ENCODE results near the gene MSRB3.

MSRB3 gene

DNA sequence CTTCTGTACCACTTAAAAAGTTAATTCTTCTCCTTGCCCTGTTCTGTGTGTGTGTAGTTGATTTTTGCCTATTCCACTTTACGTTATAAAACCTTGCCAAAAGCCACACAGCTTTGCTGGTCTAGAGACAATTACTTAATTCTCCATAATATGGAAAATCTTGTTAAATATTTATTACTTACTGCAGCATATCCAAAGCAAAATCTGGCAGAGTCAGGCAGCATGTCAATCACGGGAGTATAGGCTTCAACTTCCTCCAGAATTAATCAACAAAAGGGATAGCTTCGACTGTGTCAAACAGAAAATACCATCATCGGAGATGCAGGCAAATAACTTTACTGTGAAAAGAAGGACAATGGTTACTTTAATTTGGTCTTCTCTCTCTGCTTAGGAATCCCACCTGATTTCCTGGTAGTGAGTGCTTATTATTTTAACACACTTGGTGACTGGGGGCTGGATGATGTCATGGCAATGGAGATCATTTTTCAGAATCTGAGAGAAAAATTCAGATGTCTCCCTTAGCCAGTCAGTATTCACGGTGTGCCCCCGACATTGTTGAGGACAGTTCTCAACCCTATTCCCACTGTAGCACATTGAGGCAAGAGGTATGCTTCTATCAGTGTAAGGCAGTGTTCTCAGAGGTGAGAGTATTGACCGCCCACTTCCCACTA is 3.7 kb upstream of the MSRB3 start:
- Histone ChIP-seq H3K79me2 (ENCODE audit: insufficient read depth, low read depth) (no peaks in the 10 kb centered on the region), H3K4me3 (IDR thresholded peaks at IDR 0.05; ENCODE audit: insufficient read depth, low read depth, low read length) (no peak overlapping the region), H3K27ac (no peak overlapping the region), H4K20me1 (ENCODE audit: insufficient read depth) (no peaks in the 10 kb centered on the region), H2AFZ (ENCODE audit: low read depth) (no peak overlapping the region), H3K4me1 (ENCODE audit: low read depth, poor library complexity, severe bottlenecking) (peaks cover 5% of the 10 kb centered on the region), H3K27me3 (ENCODE audit: insufficient read depth, low read depth) (no peaks in the 10 kb centered on the region), H3K9ac (no peak overlapping the region), H3K36me3 (ENCODE audit: insufficient read depth) (no peaks in the 10 kb centered on the region), H3K4me2 (no peak overlapping the region)
- TF ChIP-seq, protein P1, sequence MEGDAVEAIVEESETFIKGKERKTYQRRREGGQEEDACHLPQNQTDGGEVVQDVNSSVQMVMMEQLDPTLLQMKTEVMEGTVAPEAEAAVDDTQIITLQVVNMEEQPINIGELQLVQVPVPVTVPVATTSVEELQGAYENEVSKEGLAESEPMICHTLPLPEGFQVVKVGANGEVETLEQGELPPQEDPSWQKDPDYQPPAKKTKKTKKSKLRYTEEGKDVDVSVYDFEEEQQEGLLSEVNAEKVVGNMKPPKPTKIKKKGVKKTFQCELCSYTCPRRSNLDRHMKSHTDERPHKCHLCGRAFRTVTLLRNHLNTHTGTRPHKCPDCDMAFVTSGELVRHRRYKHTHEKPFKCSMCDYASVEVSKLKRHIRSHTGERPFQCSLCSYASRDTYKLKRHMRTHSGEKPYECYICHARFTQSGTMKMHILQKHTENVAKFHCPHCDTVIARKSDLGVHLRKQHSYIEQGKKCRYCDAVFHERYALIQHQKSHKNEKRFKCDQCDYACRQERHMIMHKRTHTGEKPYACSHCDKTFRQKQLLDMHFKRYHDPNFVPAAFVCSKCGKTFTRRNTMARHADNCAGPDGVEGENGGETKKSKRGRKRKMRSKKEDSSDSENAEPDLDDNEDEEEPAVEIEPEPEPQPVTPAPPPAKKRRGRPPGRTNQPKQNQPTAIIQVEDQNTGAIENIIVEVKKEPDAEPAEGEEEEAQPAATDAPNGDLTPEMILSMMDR (conservative IDR thresholded peaks at IDR 0.05; ENCODE audit: low read depth, low read length), result no peak

DNA sequence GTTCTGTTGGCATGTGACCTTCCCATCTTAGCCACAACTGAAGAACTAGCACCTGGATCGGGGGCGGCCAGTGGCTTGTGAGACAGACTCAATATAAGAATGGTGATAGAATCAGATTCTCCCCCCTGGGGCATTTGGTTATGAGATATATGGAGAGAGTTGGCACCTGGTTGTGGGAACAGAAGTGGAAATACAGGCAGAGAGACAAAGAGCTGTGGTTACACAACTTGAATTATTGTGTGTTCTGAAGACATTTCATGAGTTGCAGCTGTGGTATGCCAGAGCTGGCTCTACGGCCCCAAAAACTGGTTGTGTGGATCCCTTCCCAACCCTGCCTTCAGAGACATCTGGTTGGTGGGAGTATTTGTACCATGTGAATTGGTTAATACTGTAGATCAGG is 2.9 kb upstream of the MSRB3 start:
- TF ChIP-seq, protein P1 (conservative IDR thresholded peaks at IDR 0.05; ENCODE audit: low read depth, low read length), result no peak
- H3K9ac ChIP-seq, result no peak overlapping the region
- H3K27me3 ChIP-seq (ENCODE audit: insufficient read depth, low read depth), result no peaks in the 10 kb centered on the region; the same call in 1 of the 2 replicates
- no peak overlapping the region for H3K4me2 ChIP-seq
- H3K4me1 ChIP-seq (ENCODE audit: low read depth, poor library complexity, severe bottlenecking), result peaks cover 10% of the 10 kb centered on the region
- H3K79me2 ChIP-seq (ENCODE audit: insufficient read depth, low read depth), result no peaks in the 10 kb centered on the region
- H3K27ac ChIP-seq, result no peak overlapping the region
- no peak overlapping the region for H2AFZ ChIP-seq (ENCODE audit: low read depth)
- no peaks in the 10 kb centered on the region for H4K20me1 ChIP-seq (ENCODE audit: insufficient read depth)
- no peak overlapping the region for H3K4me3 ChIP-seq (IDR thresholded peaks at IDR 0.05; ENCODE audit: insufficient read depth, low read depth, low read length)
- no peaks in the 10 kb centered on the region for H3K36me3 ChIP-seq (ENCODE audit: insufficient read depth)

DNA sequence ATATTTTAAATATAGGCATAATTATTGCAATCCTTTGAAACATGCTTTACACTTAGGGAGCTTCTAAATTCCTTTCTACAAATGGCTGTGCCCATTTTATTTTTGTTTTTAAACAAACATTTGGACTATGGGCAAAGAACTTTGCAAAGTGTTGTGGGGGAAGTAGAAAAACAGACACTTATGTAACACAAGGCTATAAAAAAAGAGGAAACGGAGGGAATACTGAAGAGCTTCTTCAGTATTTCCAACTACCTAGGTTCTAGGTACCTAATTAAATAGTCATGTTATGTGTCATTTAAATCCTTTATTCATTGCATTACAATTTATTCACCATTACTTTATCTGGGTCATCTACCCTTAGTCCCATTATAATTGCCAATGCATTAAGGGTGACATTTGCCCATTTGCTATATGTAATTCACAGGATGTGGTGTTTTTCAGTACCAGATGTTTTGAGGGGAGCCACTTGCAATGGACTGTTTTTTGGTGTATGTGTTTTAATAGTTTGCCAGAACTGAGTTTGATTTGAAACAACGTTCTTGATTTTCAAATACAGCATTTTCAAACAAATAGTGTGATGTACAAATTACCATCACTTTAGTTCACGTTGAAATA is 1.5 kb upstream of the MSRB3 start:
- no peaks in the 10 kb centered on the region; the same call in 1 of the 2 replicates for H3K27me3 ChIP-seq (ENCODE audit: insufficient read depth, low read depth)
- no peak overlapping the region for H3K27ac ChIP-seq
- no peaks in the 10 kb centered on the region for H4K20me1 ChIP-seq (ENCODE audit: insufficient read depth)
- H3K4me1 ChIP-seq (ENCODE audit: low read depth, poor library complexity, severe bottlenecking), result peaks cover 10% of the 10 kb centered on the region
- H3K36me3 ChIP-seq (ENCODE audit: insufficient read depth), result no peaks in the 10 kb centered on the region
- no peak overlapping the region for H3K4me3 ChIP-seq (IDR thresholded peaks at IDR 0.05; ENCODE audit: insufficient read depth, low read depth, low read length)
- H3K9ac ChIP-seq, result no peak overlapping the region
- no peak overlapping the region for H3K4me2 ChIP-seq
- H2AFZ ChIP-seq (ENCODE audit: low read depth), result no peak overlapping the region
- TF ChIP-seq, protein P1 (conservative IDR thresholded peaks at IDR 0.05; ENCODE audit: low read depth, low read length), result no peak
- H3K79me2 ChIP-seq (ENCODE audit: insufficient read depth, low read depth), result no peaks in the 10 kb centered on the region

DNA sequence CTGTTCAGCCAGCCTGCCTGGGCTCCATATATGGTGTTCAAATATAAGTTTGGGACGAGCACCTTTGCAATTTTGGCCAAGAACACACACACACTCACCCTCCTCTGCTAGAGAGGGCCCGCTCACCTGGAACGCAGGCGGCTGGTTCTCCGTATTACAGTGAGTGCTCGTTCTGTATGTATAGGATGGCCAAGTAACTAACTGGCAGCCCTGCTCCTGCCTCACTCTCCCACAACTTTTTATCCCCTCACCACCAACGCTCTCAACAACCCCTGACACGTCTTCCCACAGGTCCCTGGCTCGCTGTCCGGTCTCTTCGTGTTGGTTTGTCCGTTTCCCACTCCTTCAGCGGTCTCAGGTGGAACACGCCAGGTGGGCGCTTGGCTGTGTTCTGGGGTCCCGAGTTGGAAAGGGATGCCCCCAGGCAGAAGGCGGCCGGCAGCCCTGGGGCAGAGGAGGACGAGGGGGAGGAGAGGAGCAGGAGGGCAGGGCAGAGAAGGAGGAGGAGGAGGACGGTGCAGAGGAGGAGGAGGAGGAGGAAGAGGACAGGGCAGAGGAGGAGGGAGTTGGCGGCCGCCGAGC is 398 bp upstream of the MSRB3 start:
- H3K4me2 ChIP-seq, result peak overlapping the region; percentile 93; the same call in 1 of the 2 replicates
- H3K79me2 ChIP-seq (ENCODE audit: insufficient read depth, low read depth), result no peaks in the 10 kb centered on the region
- peak overlapping the region; percentile 87 for H2AFZ ChIP-seq (ENCODE audit: low read depth)
- peaks cover 10% of the 10 kb centered on the region for H3K4me1 ChIP-seq (ENCODE audit: low read depth, poor library complexity, severe bottlenecking)
- no peaks in the 10 kb centered on the region; the same call in 1 of the 2 replicates for H3K27me3 ChIP-seq (ENCODE audit: insufficient read depth, low read depth)
- TF ChIP-seq, protein P1 (conservative IDR thresholded peaks at IDR 0.05; ENCODE audit: low read depth, low read length), result no peak
- no peak overlapping the region for H3K4me3 ChIP-seq (IDR thresholded peaks at IDR 0.05; ENCODE audit: insufficient read depth, low read depth, low read length)
- H4K20me1 ChIP-seq (ENCODE audit: insufficient read depth), result no peaks in the 10 kb centered on the region
- no peaks in the 10 kb centered on the region for H3K36me3 ChIP-seq (ENCODE audit: insufficient read depth)
- H3K9ac ChIP-seq, result no peak overlapping the region
- H3K27ac ChIP-seq, result no peak overlapping the region
